ENCODE measurements around the gene ALK.
"Not testable (repeated sequence)": the region's sequence is repeated elsewhere in the genome, so short reads cannot be mapped to it uniquely, and the experiment has no call there.

Gene ALK

DNA sequence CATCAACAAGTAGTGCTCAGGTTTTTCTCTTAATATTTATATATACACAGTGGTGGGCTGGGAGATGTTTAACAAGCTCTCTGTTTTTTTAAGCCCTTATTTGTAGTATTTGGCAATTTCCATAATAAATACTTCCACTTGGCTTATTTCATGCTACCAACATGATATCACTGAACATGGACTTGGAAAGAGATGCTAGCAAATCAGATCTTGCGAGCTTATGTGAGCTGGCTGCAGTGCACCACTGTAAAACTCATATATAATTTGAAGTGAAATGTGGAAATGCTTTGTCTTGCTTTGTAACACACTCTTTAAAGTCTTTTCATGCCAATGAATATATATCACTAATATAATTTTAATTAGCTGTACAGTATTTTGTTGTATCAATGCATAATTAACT lies 155.7 kb downstream of the ALK start:
- no peak for DNase-seq (ENCODE audit: low read depth, low spot score)

DNA sequence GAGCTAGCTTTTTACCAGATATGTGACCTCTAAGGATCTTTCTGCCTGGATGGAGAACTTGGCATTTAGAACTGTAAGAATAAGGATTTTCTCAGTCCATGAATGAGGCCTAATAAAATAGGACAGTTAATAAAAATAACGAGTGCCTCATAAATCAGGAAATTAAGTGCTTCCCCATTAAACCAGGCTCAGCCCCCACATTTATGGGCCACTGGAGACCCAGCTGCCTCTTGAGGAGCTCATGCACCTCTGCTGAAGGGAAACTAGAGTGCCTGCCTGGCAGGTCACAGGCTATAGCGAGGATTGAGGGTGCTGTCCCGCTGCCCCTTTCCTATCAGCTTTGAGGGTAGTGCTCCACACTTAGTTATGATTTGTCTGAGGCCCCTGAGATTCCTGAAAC lies 158.0 kb downstream of the ALK start:
- no peak for DNase-seq (ENCODE audit: low read depth, low spot score)
- H3K27ac ChIP-seq: no peak overlapping the region

More for the DNA sequence above, 155.7 kb downstream of the ALK start:
- no peak overlapping the region for H3K27ac ChIP-seq

DNA sequence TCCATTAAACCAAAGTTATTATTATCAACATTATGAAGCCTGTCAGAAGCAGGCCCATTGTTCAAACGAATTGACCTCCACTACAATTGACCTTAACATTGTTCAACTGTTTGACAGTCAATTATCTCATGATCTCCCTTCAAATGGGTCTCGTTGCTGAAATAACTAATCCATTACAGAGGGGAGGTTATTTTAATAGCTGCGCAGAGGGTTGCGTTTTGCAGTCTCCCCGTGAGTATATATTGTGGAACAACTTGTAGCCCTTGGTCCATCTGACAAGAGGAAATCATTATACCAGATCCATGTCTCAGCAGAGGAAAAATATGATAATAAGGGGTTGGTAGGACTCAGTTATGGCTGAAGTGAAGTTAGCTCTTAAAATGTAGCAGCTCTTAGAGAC lies 159.1 kb downstream of the ALK start:
- DNase-seq (ENCODE audit: low read depth, low spot score): no peak
- H3K27ac ChIP-seq: no peak overlapping the region

DNA sequence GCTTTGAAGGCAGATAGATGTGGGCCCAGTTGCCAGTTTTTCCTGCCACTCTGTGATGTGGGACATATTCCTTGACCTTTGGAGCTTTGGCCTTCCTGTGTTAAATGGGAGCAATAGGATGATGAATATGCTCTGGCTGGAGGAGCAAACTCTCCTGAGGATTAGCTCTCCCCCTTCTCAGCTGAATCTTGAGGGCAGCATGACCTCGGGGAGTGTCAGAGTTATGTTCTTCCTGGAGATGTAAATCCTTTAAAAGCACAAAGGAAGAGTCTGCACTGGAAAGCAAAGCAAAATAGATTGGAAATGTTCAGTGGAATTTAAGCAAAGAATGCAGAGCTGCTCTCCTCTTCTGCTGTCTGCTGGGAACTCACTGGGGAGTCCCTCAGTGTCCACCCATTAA lies 160.1 kb downstream of the ALK start:
- DNase-seq (ENCODE audit: low read depth, low spot score): no peak
- no peak overlapping the region for H3K27ac ChIP-seq

DNA sequence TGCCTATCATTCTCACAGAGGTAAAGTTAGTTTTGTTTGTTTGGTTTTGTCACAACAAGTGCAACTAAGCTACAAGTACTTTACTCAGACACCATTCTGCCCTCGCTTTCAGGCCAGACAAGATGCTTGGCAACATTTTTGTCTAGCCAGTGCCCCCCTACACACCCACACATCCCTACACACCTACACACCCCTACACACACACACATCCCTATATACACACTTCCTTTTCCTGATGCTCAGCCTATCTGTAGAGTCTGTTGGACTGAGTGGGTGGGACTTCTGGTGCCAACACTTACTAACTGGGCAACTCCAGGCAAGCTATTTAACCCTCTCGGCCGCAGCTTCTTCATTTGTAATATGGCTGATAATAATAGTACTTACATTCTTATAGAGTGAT lies 161.4 kb downstream of the ALK start:
- H3K27ac ChIP-seq: no peak overlapping the region
- no peak for DNase-seq (ENCODE audit: low read depth, low spot score)

DNA sequence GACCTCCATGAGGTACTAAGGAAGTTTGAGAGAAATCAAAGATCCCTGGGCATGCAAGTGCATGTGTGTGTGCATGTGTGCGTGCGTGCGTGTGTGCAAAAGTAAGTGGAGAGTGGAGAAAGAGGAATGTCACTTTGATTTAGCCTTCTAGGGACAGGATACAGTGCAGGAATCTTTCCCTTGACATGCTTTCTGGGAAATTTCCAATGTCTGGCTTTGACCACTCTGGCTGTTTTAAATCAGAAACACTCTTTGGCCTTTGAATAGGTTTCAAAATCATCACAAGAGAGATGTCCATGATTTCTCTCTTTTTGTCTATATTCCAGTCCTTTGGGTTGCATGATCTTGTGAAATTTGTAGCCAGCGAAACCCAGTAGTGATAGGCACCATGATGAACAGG lies 162.0 kb downstream of the ALK start:
- H3K27ac ChIP-seq: no peak overlapping the region
- no peak for DNase-seq (ENCODE audit: low read depth, low spot score)

DNA sequence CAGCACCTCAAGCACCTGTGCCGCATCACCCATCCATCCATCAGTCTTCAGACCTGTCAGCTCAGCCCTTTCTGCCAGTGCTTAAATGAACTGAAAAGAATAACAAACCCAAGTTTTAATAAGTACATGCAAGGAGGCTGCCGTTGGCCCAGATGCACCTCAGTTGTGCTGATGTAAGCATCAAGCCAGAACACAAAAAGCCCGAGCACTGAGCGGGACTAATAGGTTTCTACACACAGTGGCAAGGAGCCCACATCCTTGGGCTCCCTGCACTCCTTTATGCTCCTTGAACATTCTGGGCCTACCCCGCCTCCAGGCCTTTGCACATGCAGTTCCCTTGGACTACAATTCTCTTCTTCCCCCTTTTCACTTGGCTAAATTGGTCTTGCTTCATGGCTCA lies 165.6 kb downstream of the ALK start:
- no peak overlapping the region for H3K27ac ChIP-seq
- DNase-seq (ENCODE audit: low read depth, low spot score): no peak

DNA sequence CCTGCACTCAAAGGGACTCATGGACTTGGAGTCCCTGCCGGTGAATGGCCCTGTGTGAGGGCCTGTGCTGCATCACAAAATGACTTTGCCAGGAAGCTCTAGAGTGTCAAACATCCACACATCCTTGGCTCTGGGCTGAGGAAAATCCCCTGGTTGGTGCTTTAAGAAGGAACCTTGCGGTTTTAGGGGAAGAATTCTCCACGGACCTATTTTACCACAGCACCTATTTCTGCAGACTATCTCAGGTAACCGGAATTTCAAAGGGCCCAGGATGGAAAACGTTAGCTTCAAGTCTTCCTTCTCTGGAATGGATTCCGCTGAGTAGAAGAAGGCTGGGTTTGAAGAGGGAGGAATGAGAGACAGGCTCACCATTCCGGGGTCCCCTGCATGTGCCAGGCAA lies 166.2 kb downstream of the ALK start:
- H3K27ac ChIP-seq: no peak overlapping the region
- DNase-seq (ENCODE audit: low read depth, low spot score): no peak

DNA sequence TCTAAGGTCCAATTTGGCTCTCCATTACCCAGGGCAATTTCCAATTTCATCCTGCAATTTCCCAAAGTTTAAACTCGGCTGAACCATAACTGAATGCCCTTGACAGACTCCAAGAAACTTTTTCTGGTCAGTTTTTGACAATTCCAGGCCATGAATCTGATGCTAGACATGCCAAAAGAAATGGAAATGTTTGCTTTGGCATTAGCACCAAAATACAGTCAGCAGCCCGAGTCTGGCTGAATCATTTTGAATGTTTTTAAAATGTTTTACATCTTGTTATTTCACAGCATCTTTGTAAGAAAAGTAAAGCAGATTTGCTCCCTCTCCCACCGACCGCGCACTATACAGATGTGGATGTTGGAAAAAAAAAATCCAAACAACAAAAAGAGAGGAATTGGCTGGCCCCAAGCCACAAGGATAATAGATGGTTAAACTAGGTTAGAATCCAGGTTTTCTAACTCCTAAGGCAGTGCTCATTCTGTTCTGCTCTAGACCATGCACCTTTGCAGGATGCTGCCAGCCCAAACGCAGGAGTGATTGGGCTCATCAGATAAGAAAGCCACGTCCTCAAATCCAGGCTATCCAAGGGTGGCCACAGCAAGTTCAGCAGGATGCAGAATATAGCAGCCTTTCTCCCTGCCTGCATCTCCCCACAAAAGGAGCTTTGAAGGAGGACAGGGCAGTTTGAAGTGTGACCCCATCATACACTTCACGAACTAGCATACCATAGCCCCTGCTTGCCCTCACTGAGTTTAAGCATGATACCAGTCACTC lies 167.5 kb downstream of the ALK start:
- no peak for DNase-seq (ENCODE audit: low read depth, low spot score)

DNA sequence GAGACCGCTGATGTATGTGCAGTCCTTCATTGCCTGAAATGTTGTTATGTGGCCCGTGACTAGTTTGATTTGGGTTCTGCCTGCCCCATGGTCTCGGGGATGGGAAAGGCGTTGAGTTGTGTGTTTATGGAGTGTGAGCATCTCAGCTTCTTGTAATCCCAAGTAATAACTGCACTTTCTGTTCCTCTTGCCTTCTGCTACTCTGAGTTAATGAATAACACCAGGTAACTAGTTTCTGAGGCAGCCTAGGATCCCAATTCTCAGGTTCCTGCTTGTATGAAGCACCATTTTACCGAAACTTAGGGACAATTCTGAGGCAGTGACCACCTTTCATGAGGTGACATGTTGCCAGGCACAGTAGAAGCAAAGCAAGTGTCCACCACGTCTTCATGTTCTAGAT lies 170.0 kb downstream of the ALK start:
- H3K27ac ChIP-seq: no peak overlapping the region
- DNase-seq (ENCODE audit: low read depth, low spot score): no peak

More for the DNA sequence above, 167.5 kb downstream of the ALK start:
- no peak overlapping the region for H3K27ac ChIP-seq

DNA sequence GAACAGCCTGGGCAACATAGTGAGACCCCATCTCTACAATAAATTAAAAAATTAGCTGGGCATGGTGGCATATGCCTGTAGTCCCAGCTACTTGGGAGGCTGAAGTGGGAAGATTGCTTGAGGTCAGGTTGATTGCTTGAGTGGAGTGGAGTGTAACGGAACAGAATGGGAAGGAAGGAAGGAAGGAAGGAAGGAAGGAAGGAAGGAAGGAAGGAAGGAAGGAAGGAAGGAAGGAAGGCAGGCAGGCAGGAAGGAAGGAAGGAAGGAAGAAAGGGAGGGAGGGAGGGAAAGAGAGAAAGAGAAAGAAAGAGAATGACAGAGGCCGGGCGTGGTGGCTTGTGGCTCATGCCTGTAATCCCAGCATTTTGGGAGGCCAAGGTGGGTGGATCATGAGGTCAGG lies 170.9 kb downstream of the ALK start:
- H3K27ac ChIP-seq; DNase-seq (ENCODE audit: low read depth, low spot score): not testable (repeated sequence)

DNA sequence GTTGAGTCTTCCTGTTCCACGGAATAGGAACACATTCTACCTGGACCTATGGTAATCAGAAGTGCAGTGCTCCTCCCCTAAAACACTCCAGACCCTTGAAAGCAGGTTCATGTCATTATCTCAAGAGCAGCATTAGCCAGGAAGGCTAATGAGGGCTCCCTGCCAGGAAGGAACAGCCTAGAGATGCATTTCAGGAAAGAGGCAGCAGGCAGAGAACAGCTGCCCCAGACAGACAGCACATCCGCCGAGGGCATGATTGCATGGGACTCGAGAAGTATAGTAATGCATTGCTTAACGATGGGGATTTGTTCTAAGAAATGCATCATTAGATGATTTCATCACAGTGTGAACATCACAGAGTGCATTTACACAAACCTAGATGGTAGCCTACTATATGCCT lies 171.5 kb downstream of the ALK start:
- no peak for DNase-seq (ENCODE audit: low read depth, low spot score)
- no peak overlapping the region for H3K27ac ChIP-seq

DNA sequence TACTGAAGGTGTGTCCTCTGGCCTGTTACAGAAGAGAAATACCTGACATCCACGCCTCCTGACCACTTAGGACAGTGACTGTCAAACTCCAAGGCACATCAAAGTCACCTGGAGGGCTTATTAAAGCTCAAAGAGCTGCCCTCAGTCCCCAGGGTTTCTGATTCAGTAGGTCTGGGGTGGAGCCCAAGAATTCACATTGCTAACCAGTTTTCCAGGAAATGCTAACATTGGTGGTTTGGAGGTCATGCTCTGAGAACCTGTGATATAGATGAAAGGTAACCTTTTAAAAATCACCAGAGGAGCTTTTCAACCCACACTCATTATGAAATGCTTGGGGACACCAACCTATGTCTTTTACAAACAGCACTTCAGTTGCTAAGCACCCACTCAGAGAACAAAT lies 172.3 kb downstream of the ALK start:
- no peak for DNase-seq (ENCODE audit: low read depth, low spot score)
- H3K27ac ChIP-seq: no peak overlapping the region

DNA sequence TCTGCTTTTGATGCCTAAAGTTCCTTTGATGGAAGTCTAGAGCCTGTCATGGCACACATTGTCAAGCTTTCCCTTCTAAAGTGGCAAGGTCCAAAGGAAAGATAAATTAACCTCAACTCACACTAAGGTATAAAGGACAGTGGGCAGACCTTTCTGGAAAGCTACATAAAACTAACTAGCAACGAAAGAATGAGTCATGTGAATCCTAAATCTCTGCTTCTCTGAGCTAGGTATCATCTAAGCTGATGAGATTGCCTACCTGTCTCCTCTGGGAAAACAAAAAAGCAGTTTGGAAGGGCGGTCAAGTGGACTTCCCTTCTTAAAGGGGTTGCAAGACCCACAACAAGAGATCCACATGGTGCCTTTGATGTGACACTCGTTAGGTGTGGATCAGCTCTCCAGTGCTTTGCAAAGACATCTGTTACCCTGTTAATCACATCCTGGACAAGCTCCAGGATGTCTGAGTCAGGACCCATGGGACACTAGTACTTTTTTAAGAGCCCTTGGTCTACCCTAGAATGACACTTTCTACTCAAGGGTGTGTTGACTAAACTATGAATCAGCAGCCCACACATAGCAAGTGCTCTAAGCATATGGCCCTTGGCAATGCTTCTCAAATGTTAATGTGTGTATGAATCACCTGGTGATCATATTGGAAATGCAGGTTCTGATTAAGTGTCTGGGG lies 173.5 kb downstream of the ALK start:
- peak; percentile 100 for DNase-seq (ENCODE audit: low read depth, low spot score)

DNA sequence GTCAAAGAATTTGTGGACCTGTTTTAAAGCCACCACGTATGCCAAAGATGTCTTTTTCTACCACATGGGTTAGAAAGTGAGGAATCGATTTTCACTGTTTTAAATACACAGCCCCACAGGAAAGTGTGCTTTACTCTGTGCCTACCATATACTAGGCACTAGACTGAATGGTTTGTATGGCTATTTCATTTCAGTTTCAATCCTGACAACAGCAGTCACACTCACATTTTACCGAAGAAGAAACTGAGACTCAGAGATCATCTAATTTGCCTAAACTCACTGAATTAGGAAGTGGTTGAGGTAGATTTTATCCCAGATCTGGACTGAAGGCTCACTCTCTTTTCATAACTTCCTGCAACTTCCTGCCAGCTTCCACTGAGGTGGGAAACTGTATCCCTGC lies 176.4 kb downstream of the ALK start:
- no peak overlapping the region for H3K27ac ChIP-seq
- DNase-seq (ENCODE audit: low read depth, low spot score): no peak

More for the DNA sequence above, 173.5 kb downstream of the ALK start:
- H3K27ac ChIP-seq: peak overlapping the region; percentile 30

DNA sequence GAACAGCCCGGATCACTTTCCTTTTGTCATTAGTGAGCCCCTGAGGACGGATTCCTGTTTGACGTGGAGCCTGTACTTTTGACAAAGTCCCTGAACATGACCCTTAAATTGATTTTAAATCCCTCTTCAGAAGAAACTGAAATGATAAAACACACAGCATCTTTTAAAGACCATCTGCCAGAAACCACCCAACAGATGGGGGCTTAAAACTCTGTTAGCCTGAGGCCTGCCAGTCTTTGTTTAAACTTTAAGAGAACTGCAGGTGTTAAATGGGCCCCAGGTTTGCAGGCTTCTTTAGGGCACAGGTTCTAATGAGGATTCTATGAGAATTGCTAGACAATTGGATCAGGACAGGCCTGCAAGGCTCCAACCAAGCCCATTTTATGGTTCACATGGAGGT lies 177.9 kb downstream of the ALK start:
- no peak for DNase-seq (ENCODE audit: low read depth, low spot score)
- H3K27ac ChIP-seq: no peak overlapping the region

DNA sequence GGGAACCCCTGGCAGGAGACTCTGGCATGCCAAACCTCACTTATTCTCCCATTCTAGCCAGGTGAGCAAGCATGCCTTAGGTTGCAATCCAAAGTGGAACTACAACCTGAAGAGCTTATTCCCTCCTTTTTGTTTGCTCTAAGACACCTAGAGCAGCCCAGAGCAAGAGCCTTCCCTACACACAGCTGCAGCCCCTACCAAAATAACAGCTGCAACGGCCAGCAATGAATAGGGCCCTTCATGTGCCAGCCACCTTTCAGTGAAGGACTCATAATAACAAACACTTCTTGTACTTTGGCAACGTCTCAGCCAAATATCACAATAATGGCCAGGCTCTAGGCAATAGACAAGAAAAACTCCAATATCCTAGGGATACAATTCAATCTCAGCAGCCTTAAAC lies 178.7 kb downstream of the ALK start:
- no peak for DNase-seq (ENCODE audit: low read depth, low spot score)
- H3K27ac ChIP-seq: no peak overlapping the region

DNA sequence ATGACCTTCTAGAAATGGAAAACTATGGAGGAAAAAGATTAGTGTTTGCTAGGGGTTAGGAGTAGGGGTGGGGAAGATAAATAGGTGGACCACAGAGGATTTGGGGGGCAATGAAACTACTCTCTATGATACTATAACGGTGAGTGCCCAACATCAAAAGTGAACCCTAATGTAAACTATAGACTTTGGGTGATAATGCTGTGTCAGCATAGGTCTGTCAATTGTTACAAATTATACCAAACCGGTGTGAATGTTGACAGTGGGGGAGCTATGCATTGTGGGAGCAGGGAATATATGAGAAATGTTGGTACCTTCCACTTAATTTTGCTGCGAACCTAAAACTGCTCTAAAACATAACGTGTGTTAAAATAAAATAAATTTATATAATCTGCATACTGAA lies 180.3 kb downstream of the ALK start:
- H3K27ac ChIP-seq: no peak overlapping the region
- DNase-seq (ENCODE audit: low read depth, low spot score): no peak

DNA sequence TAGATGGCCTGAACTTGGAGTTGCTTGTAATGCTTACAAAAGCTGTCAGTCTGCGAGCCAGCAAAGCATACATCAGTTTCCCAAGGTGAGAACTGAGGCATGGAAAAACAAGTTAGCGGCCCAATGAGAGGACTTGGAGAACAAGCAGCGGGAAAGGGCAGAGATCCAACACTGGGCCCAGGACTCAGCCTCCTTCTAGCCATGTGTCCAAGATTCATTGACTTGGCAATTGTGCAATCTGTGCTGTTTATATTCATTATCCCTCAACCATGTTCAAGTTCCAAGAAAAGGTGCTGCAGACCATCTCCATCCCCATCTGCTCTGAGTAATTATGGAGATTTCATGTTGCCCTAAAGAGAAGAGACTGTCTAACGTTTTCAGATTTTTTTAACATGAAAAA lies 187.4 kb downstream of the ALK start:
- DNase-seq (ENCODE audit: low read depth, low spot score): no peak
- no peak overlapping the region for H3K27ac ChIP-seq

DNA sequence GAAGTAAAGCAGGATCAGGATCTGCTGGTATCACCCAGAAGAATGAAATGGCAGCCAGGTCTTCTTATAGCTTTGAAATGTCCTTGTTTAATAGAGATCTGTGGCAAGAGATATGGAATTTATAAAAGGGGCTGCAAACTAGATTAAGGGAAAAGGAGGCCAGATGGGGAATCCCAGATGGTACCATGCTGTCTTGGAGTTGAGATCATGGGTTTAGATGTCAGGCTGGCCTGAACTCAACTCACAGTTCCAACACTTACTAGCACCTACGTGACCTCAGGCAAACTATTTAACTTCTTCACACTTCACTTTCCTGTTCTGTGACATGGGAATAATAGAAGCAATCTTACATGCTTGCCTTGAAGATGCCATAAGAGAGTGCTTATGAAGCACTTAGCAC lies 188.2 kb downstream of the ALK start:
- no peak overlapping the region for H3K27ac ChIP-seq
- DNase-seq (ENCODE audit: low read depth, low spot score): no peak

DNA sequence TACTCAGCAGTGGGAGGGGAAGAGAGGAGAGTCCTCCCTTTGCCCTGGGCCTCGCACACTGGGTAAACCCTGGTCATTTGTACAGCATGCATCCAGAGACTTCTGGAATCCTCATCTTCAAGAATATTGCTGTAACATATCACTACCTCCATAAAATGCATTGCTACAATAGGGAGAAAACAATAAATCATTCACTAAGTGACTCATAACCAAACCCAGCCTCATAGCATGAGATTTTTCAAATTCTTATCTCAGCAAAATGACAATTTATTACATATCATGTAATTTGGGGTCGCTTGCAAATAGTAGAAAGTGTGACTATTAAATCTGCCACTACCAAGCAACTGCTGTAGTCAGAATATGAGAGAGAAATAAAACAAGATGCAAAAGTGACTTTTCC lies 189.4 kb downstream of the ALK start:
- no peak for DNase-seq (ENCODE audit: low read depth, low spot score)
- no peak overlapping the region for H3K27ac ChIP-seq

DNA sequence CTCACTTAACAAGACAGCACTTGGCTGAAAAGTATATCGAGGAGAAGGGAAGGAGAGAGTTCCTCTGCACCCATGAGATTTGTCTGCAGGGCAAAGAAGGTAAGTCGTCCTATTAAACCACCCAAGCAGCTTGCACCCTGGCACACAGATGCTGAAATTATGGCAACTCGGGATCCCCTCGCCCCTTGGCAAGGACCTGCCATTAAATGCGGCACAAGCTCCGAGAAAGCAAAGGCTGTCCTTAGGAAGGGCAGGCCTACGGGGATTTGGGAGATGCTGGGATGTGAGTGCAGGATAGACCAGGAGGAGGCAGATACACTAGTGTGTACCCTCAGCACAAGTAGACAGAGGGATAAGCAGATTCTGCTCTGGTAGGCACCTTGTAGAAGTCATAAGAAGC lies 191.5 kb downstream of the ALK start:
- H3K27ac ChIP-seq: no peak overlapping the region
- no peak for DNase-seq (ENCODE audit: low read depth, low spot score)
